H1 (cell line): Measurements from ENCODE around the gene MTHFD1. TPM values are rescaled to one million over a fixed set of nuclear protein-coding genes. Genes with fewer than 3 reads are reported as not detected.

Experiments used
- polyA plus RNA-seq, 7 experiments: library from polyadenylated mRNA; depleted of rRNA in 3 of 7; stranded (reverse) in 5 of 7; unstranded in 2 of 7; fragments of >200 nt in 5 of 7; fragments of 200-250 nt in 2 of 7; gene quantifications; 1 replicate in 5 of 7; 2 replicates in 1 of 7; 4 replicates in 1 of 7; pipeline versions ENCODE4 v1.2.1 to v1.2.3, GENCODE V29; 2011 to 2013; ENCODE audit warnings: missing spikeins in 2 of 7, mixed read lengths in 2 of 7
- small RNA-seq: library from polyadenylated mRNA; stranded (forward); fragments of <200 nt; extraction: miRNeasy Mini kit (QIAGEN cat#:217004); gene quantifications from one replicate; pipeline ENCODE3, GENCODE V24; 2013; ENCODE audit not compliant: insufficient read depth
- total RNA-seq: library from RNA; stranded (reverse); fragmentation: NEBNext Ultra II Directional; extraction: Animal tissue kit (Norgen Biotek cat#: 25700); gene quantifications from 2 replicates; pipeline ENCODE4 v1.2.1, GENCODE V29; 2021

The MTHFD1 gene
- total and polyA plus RNA-seq, 2 of the 8 experiments (the other 6 are each of a cell fraction or from before 2014, with no cell fraction given) = 79.7 to 332 TPM

Small RNAs within 50 kb of the gene (small RNA-seq; reads per million reads assigned to genes)
- gene AL161756.2 = not detected

Other genes starting within 250 kb of the MTHFD1 start
- gene ESR2, start 94.0 kb upstream of the MTHFD1 start, total RNA-seq = 0.19 and 0.52 TPM in 2 replicates
- 0.22 and 0.23 TPM in 2 replicates for gene ESR2, start 94.0 kb upstream of the MTHFD1 start, polyA plus RNA-seq (2011; rRNA removed)
- 3.5 and 3.8 TPM in 2 replicates for gene AKAP5, start 77.1 kb downstream of the MTHFD1 start, total RNA-seq
- gene AKAP5, start 77.1 kb downstream of the MTHFD1 start, polyA plus RNA-seq (2011; rRNA removed) = 0.36 and 0.50 TPM in 2 replicates
- gene ZBTB25, start 115.5 kb downstream of the MTHFD1 start, total RNA-seq = 11.4 and 11.5 TPM in 2 replicates
- gene ZBTB25, start 115.5 kb downstream of the MTHFD1 start, polyA plus RNA-seq (2011; rRNA removed) = 4.9 and 5.4 TPM in 2 replicates
- gene ZBTB1, start 116.4 kb downstream of the MTHFD1 start, total RNA-seq = 27.5 and 27.9 TPM in 2 replicates
- gene ZBTB1, start 116.4 kb downstream of the MTHFD1 start, polyA plus RNA-seq (2011; rRNA removed) = 11.6 and 13.6 TPM in 2 replicates
- gene HSPA2, start 152.4 kb downstream of the MTHFD1 start, total RNA-seq = 82.9 and 91.1 TPM in 2 replicates
- gene HSPA2, start 152.4 kb downstream of the MTHFD1 start, polyA plus RNA-seq (2011; rRNA removed) = 30.5 and 42.0 TPM in 2 replicates
- gene PPP1R36, start 161.6 kb downstream of the MTHFD1 start, total RNA-seq = 0.61 and 0.93 TPM in 2 replicates
- gene PPP1R36, start 161.6 kb downstream of the MTHFD1 start, polyA plus RNA-seq (2011; rRNA removed) = 0.25 and 0.39 TPM in 2 replicates